Measurements from ENCODE around the gene CLUH.

The CLUH gene

DNA sequence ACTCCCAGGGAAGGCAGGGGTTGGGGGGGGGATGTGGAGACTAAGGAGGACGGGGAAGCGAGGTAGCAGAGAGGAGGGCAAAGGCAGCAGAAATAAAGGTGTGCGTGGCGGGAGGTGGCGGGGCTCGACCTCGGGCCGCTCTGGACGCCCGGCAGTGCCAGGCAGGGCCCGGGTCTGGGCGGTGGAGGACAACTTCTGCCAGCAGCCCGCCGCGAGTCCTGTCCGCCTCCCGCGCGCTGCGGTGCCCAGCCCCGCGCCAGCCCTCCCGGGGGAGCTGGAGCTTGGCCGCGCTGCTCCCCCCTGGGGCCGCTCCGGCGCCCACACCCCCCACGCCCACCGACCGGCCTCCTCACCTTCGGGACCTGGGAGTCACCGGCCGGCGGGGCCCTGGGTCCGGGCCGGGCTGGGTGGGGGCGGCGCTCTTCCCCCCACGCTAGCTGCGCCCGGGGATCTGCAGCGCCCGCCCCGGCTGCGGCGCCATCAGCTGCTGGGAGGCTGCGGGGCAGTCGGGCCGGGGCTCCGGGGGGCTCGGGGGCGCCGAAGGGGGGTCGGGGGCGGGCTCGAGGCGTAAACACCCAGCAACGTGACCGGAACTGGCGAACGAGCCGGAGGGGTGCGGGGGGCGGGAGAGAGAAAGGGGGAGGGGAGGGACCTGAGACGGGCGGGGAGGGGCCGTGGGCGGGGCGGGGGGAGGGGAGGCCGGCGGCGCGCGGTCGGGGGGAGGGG lies 37.7 kb upstream of the CLUH start, which contains the start of gene CCDC92B:
TSS of gene CCDC92B (minus strand) at position 595 of the 726 bp plus-strand sequence. CDS start 14,507 bp downstream, outside the sequence.
- Histone ChIP-seq H3K27ac (no peak within 1 kb of the TSS), H3K4me3 (peak within 1 kb of the TSS; percentile 40)
- no peak for DNase-seq (ENCODE audit: low spot score)
- TF ChIP-seq, protein P1, sequence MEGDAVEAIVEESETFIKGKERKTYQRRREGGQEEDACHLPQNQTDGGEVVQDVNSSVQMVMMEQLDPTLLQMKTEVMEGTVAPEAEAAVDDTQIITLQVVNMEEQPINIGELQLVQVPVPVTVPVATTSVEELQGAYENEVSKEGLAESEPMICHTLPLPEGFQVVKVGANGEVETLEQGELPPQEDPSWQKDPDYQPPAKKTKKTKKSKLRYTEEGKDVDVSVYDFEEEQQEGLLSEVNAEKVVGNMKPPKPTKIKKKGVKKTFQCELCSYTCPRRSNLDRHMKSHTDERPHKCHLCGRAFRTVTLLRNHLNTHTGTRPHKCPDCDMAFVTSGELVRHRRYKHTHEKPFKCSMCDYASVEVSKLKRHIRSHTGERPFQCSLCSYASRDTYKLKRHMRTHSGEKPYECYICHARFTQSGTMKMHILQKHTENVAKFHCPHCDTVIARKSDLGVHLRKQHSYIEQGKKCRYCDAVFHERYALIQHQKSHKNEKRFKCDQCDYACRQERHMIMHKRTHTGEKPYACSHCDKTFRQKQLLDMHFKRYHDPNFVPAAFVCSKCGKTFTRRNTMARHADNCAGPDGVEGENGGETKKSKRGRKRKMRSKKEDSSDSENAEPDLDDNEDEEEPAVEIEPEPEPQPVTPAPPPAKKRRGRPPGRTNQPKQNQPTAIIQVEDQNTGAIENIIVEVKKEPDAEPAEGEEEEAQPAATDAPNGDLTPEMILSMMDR (IDR thresholded peaks at IDR 0.05): no peak

DNA sequence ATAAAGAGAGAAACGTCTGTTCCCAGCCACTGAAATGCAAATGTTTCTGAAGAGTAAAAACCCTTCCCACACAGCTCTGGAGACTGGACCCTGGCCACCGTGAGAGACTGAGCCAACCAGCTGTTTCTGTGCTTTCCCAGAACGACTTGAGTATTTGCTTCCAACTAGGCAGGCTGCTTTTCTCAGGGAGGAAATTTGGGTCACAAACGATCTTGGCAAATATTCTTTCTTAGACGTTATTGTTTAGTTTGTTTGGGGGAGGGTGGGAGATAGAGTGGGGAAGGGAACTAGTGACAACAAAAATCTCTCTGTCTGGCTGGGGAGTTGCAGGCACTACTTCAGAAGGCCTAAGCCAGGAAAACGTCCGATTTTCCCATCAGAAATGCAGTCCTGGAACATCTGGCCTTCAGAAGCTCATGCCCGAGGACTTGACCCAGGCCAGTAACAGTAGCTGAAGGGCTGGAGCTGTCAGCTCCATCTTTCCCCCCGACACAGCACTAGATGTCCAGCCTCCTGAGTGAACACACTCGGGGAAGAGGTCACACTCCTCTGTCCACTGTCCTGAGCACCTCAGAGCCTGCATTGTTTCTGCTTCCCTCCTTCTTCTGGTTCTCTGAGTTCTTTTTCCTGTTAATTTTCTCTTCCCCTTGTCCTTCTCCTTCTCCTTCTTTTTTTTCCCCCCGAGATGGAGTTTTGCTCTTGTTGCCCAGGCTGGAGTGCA lies 33.9 kb upstream of the CLUH start:
- TF ChIP-seq, protein P1 (IDR thresholded peaks at IDR 0.05): no peak
- DNase-seq (ENCODE audit: low spot score): no peak
- Histone ChIP-seq H3K4me3 (no peak overlapping the region), H3K27ac (no peak overlapping the region)

DNA sequence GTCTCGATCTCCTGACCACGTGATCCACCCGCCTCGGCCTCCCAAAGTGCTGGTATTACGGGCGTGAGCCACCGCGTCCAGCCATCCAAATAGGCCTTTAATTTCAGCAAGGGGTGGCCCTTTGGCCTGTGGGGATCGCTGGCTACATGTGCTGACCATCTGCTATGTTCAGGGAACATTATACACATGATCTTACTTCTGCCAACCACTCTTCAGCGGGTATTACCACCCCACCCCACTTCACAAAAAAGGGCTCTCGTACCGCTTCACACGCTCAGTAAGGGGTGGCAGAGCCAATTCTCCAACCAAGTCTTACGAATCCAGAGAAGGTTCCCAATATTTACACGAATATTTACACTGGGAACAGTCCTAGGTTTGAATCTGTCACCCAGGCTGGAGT lies 26.1 kb upstream of the CLUH start:
- TF ChIP-seq, protein P1 (IDR thresholded peaks at IDR 0.05): no peak
- H3K4me3 ChIP-seq: no peak overlapping the region
- no peak overlapping the region for H3K27ac ChIP-seq
- no peak for DNase-seq (ENCODE audit: low spot score)

DNA sequence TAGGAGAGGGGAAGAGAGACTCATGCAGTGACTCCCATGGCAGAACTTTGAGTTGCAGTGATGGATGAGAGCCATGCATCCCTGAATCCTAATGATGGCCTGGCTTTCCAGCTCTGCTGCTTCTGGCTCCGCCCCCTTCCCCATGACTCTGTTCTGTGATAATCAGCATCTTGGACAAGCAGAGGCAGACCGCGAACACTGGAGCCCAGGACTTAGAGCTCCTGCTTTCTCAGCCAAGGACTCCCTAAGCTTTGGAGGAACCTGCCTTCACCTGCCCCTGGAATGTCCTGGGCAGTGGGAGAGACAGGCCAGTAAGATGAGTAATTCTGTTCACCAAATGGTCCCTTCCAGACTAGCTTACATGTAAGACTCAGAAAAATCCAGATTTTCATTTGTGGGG lies 25.4 kb upstream of the CLUH start:
- Histone ChIP-seq H3K27ac (no peak overlapping the region), H3K4me3 (no peak overlapping the region)
- DNase-seq (ENCODE audit: low spot score): no peak
- TF ChIP-seq, protein P1 (IDR thresholded peaks at IDR 0.05): no peak

- H3K27ac ChIP-seq: no peak overlapping the region
Measured at GRCh38 chr17:2735896-2736295, 24.3 kb upstream of the CLUH start.

DNA sequence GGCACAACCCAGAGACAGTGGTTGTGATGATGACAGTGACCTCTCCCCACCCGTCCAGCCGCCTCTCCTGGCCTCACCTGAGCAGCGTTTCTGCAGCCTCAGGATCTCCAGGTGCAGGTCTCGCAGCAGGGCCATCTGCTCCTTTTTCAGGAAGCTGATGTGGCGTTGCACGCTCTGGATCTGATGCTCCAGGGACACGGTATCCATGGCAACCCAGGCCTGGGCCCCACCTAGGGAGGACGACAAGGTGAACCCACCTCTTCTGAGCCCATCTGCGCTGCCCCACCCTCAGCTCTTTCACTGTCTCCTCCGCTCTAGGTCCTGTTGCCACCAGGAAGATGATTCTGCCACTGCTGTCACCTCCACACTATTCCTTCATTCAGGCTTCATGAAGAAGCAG lies 23.4 kb upstream of the CLUH start:
- TF ChIP-seq, protein P1 (IDR thresholded peaks at IDR 0.05): no peak
- Histone ChIP-seq H3K4me3 (no peak overlapping the region), H3K27ac (no peak overlapping the region)
- no peak for DNase-seq (ENCODE audit: low spot score)

More at GRCh38 chr17:2735896-2736295, 24.3 kb upstream of the CLUH start:
- TF ChIP-seq, protein P1 (IDR thresholded peaks at IDR 0.05): no peak
- DNase-seq (ENCODE audit: low spot score): no peak
- no peak overlapping the region for H3K4me3 ChIP-seq

Measured in coronary artery (tissue), 2 donors.